ENCODE results near the gene GPD1. TPM values are rescaled to one million over a fixed set of nuclear protein-coding genes. Genes with fewer than 3 reads are reported as not detected.

Gene GPD1
- total RNA-seq, 4 donors from 2014 or later: 0.17 to 2.5 (median 0.60) TPM

- no peak for DNase-seq (ENCODE audit: extremely low spot score)
- no peaks in the 10 kb centered on the region for H3K9me3 ChIP-seq
- 69% methylated on average over 6 of the region's 6 CpGs for WGBS
- H3K4me1 ChIP-seq: peaks cover 4 to 27% (median 24%) of the 10 kb centered on the region in 4 donors
- H3K27ac ChIP-seq (replicated peaks in 1 of 4): no peak overlapping the region
- no peaks in the 10 kb centered on the region for H3K36me3 ChIP-seq
- TF ChIP-seq POLR2AphosphoS5 (IDR thresholded peaks at IDR 0.05) (no peak), CTCF (IDR thresholded peaks at IDR 0.05) (no peak), POLR2A (IDR thresholded peaks at IDR 0.05; ENCODE audit: low read depth) (no peak)
- H3K4me3 ChIP-seq: no peak overlapping the region
- peaks cover 0 to 7% (median 0%) of the 10 kb centered on the region in 4 donors for H3K27me3 ChIP-seq
- intact Hi-C loops (cut with DNase I): no loop called here
Measured at GRCh38 chr12:50061946-50062686, 41.7 kb upstream of the GPD1 start.

- H3K4me3 ChIP-seq: no peak overlapping the region
- H3K4me1 ChIP-seq: peaks cover 2 to 22% (median 22%) of the 10 kb centered on the region in 4 donors
- no peak overlapping the region for H3K27ac ChIP-seq (replicated peaks in 1 of 4)
- H3K9me3 ChIP-seq: no peaks in the 10 kb centered on the region
- H3K36me3 ChIP-seq: no peaks in the 10 kb centered on the region
- peaks cover 0 to 5% (median 0%) of the 10 kb centered on the region in 4 donors for H3K27me3 ChIP-seq
- intact Hi-C loops (cut with DNase I): no loop called here
- 85% methylated on average over 5 of the region's 5 CpGs for WGBS
- TF ChIP-seq POLR2AphosphoS5 (IDR thresholded peaks at IDR 0.05): no peak
- no peak for TF ChIP-seq POLR2A (IDR thresholded peaks at IDR 0.05; ENCODE audit: low read depth)
- TF ChIP-seq CTCF (IDR thresholded peaks at IDR 0.05): no peak
- TF ChIP-seq EP300 (IDR thresholded peaks at IDR 0.05): no peak
- DNase-seq (ENCODE audit: extremely low spot score): no peak
Measured at GRCh38 chr12:50062728-50063460, 40.9 kb upstream of the GPD1 start.

DNA sequence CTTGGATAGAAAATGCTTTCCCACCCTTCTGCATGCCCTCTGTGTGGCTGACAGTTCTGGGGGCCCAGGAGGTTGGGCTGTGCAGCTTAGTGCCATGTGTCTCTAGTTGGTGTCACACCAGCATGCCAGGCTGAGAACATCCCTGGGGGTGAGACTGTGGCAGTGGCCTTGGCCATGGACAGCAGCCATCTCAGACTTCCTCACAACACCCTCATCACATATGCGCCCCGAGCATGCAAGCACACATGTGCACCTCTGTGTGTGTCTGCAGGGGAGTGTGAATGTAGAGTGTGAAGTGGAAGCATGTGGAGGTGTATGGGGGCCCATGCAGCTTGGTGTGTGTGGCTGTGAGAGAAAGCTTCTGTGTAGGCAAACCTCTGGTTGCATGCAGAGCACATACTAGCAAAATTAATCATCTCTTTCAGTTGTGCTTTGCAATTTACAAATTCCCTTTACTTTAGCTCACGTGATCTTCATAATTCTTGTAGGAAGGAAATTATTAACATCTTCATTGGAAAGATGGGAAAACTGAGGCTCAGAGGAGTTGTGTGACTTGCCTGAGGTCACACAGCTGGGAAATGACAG lies 38.0 kb upstream of the GPD1 start:
- H3K27ac ChIP-seq (replicated peaks in 1 of 4): peak overlapping the region; percentile 23 to 56 (median 47)
- H3K36me3 ChIP-seq: no peaks in the 10 kb centered on the region
- WGBS: 87% methylated on average over 3 of the region's 3 CpGs
- H3K9me3 ChIP-seq: no peaks in the 10 kb centered on the region
- H3K4me3 ChIP-seq: no peak overlapping the region
- H3K4me1 ChIP-seq: peaks cover 0 to 26% (median 25%) of the 10 kb centered on the region in 4 donors
- intact Hi-C loops (cut with DNase I): loop anchor here (5.0 kb wide), 1 partner anchor 44 kb away; no protein-coding TSS in a partner anchor
- no peaks in the 10 kb centered on the region for H3K27me3 ChIP-seq
- DNase-seq (ENCODE audit: extremely low spot score): no peak
- TF ChIP-seq EP300 (IDR thresholded peaks at IDR 0.05): no peak
- no peak for TF ChIP-seq POLR2AphosphoS5 (IDR thresholded peaks at IDR 0.05)
- no peak for TF ChIP-seq POLR2A (IDR thresholded peaks at IDR 0.05; ENCODE audit: low read depth)
- no peak for TF ChIP-seq CTCF (IDR thresholded peaks at IDR 0.05)

GRCh38 chr12:50066402-50066801 lies 37.4 kb upstream of the GPD1 start:
- Histone ChIP-seq H3K9me3 (no peaks in the 10 kb centered on the region), H3K27ac (replicated peaks in 1 of 4) (peak overlapping the region; percentile 46 to 62 (median 52)), H3K36me3 (no peaks in the 10 kb centered on the region), H3K4me1 (peaks cover 0 to 27% (median 23%) of the 10 kb centered on the region in 4 donors), H3K4me3 (no peak overlapping the region), H3K27me3 (no peaks in the 10 kb centered on the region)
- TF ChIP-seq EP300 (IDR thresholded peaks at IDR 0.05) (no peak), CTCF (IDR thresholded peaks at IDR 0.05) (no peak), POLR2A (IDR thresholded peaks at IDR 0.05; ENCODE audit: low read depth) (no peak), POLR2AphosphoS5 (IDR thresholded peaks at IDR 0.05) (peak; percentile 40 to 46)
- intact Hi-C loops (cut with DNase I): loop anchor here (5.0 kb wide), 1 partner anchor 44 kb away; no protein-coding TSS in a partner anchor
- DNase-seq (ENCODE audit: extremely low spot score): no peak
- WGBS: 29% methylated on average over 5 of the region's 5 CpGs
